Tibial artery (tissue), 4 donors: Measurements from ENCODE around the gene TMCC1.

Source experiments
- DNase-seq, 2 donors: peaks; one replicate each; pipeline ENCODE4 v3.0.0-alpha.2; 2019
- H3K27ac ChIP-seq, 2 donors: fragments of 200-600 bp; sonication (generic) in 1 of 2; 1 replicate in 1 of 2; 2 replicates in 1 of 2; pipeline ENCODE4 v1.5.1; 2018 to 2019; ENCODE audit warnings: mild to moderate bottlenecking in 1 of 2
- H3K27me3 ChIP-seq, 2 donors: fragments of 200-600 bp; sonication (generic) in 1 of 2; one replicate each; pipeline versions ENCODE4 v1.5.1 to v1.6.0; 2016 to 2019
- H3K36me3 ChIP-seq, 3 donors: fragments of 200-600 bp; sonication (generic) in 2 of 3; one replicate each; pipeline ENCODE4 v1.5.1; 2016 to 2019; ENCODE audit warnings: mild to moderate bottlenecking in 2 of 3
- H3K4me1 ChIP-seq, 4 donors: fragments of 200-600 bp; sonication (generic) in 2 of 4; 1 replicate in 3 of 4; 2 replicates in 1 of 4; pipeline ENCODE4 v1.5.1; 2016 to 2019
- H3K4me3 ChIP-seq, 2 donors: fragments of 200-600 bp; sonication (generic) in 1 of 2; 1 replicate in 1 of 2; 2 replicates in 1 of 2; pipeline ENCODE4 v1.5.1; 2018 to 2019; ENCODE audit warnings: mild to moderate bottlenecking in 2 of 2
- H3K9me3 ChIP-seq, 3 donors: fragments of 200-600 bp; sonication (generic) in 1 of 3; one replicate each; pipeline ENCODE4 v1.5.1; 2016 to 2019
- intact Hi-C: fragments of 100-400 bp; cut with DNase I; formaldehyde crosslinking; loops from one replicate; pipeline ENCODE4 v1.15.0; 2023; ENCODE audit warnings: low total_unique reads
- TF ChIP-seq, protein P1 (sequence below), 2 experiments: fragments of 200-600 bp in 1 of 2; fragments of 450-650 bp in 1 of 2; IDR thresholded peaks; one replicate each; pipeline ENCODE4 v1.5.1; 2017 to 2019; ENCODE audit warnings: antibody characterized with exemption in 2 of 2, mild to moderate bottlenecking in 1 of 2, moderate library complexity in 1 of 2

The TMCC1 gene

DNA sequence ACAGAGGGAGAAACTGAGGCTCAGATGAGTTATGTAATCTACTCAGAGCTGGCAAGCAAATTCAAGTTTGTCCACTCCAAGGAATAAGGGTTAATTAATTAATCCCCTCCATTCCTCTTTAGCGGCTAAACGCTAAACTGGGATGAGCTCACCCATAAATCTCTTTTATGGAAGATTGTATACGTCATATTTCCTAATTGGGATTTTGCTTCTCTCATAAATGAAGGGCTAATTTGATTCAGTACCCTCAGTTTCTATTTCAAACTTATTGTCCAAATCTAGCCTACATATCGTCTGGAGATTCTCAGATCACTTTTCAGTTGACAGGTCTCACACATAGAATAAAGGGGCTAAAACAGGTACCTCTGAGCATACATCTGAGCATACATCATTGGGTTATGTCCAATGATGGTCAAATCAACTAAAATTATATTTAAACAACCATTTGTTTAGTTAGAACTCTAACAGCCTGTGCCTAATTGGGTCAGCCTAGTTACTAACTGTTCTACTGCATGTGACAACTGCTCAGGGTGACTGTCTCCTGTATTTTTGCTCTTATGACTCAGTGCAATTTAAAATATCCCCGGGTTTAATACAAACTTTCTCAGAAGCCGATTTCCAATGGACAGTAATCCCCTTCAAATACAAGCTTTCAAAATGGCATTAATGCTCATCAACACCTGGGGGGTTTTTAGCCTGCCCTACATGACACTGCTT is 229.4 kb downstream of the TMCC1 start:
- DNase-seq: no peak
- TF ChIP-seq, protein P1, sequence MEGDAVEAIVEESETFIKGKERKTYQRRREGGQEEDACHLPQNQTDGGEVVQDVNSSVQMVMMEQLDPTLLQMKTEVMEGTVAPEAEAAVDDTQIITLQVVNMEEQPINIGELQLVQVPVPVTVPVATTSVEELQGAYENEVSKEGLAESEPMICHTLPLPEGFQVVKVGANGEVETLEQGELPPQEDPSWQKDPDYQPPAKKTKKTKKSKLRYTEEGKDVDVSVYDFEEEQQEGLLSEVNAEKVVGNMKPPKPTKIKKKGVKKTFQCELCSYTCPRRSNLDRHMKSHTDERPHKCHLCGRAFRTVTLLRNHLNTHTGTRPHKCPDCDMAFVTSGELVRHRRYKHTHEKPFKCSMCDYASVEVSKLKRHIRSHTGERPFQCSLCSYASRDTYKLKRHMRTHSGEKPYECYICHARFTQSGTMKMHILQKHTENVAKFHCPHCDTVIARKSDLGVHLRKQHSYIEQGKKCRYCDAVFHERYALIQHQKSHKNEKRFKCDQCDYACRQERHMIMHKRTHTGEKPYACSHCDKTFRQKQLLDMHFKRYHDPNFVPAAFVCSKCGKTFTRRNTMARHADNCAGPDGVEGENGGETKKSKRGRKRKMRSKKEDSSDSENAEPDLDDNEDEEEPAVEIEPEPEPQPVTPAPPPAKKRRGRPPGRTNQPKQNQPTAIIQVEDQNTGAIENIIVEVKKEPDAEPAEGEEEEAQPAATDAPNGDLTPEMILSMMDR (IDR thresholded peaks at IDR 0.05): no peak
- no peaks in the 10 kb centered on the region for H3K36me3 ChIP-seq
- no peaks in the 10 kb centered on the region for H3K27me3 ChIP-seq
- H3K4me1 ChIP-seq: peaks cover 0 to 39% (median 29%) of the 10 kb centered on the region in 4 donors
- no peak overlapping the region for H3K4me3 ChIP-seq
- intact Hi-C loops: no loop called here
- no peaks in the 10 kb centered on the region for H3K9me3 ChIP-seq
- H3K27ac ChIP-seq: peak overlapping the region in 1 of 2 donors; percentile 26

DNA sequence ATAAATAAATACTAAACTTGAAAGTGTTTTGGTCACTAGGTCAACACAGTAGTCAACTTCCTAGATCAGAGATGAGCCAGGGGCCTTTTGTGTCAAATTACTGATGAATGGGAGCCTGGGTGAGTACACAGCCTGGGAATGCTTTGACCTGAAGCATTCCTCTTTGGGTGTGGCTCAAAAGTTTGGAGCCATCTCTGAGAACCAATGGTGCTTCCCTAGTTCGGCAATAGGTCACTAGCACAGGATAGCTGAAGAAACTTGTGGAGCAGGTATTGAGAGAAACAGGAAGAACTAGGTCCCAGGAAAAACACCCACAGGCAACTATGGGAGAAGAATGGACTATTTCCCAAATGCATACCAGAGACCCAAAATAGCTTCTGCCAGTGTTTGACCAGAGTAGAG is 230.5 kb downstream of the TMCC1 start:
- Histone ChIP-seq H3K36me3 (no peaks in the 10 kb centered on the region), H3K4me1 (peaks cover 0 to 44% (median 34%) of the 10 kb centered on the region in 4 donors), H3K9me3 (no peaks in the 10 kb centered on the region), H3K4me3 (no peak overlapping the region), H3K27ac (no peak overlapping the region), H3K27me3 (no peaks in the 10 kb centered on the region)
- no peak for DNase-seq
- intact Hi-C loops: no loop called here
- TF ChIP-seq, protein P1 (IDR thresholded peaks at IDR 0.05): no peak

DNA sequence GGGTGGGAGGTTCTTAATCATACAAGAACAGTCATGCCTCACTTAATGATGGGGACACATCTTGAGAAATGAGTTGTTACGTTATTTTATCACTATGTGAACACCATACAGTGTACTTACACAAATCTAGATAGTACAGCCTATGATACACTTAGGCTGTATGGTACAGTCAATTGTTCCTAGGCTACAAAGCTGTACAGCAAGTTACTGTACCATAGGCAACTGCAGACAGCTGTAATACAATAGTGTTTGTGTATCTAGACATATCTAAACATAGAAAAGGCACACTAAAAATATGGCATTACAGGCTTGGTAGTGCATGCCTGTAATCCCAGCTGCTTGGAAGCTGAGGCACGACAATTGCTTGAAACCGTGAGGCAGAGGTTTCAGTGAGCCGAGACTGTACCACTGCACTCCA is 231.3 kb downstream of the TMCC1 start:
- Histone ChIP-seq H3K27ac (no peak overlapping the region), H3K36me3 (no peaks in the 10 kb centered on the region), H3K4me1 (peaks cover 0 to 49% (median 38%) of the 10 kb centered on the region in 4 donors), H3K27me3 (no peaks in the 10 kb centered on the region), H3K4me3 (no peak overlapping the region), H3K9me3 (no peaks in the 10 kb centered on the region)
- no peak for DNase-seq
- TF ChIP-seq, protein P1 (IDR thresholded peaks at IDR 0.05): no peak
- intact Hi-C loops: no loop called here

DNA sequence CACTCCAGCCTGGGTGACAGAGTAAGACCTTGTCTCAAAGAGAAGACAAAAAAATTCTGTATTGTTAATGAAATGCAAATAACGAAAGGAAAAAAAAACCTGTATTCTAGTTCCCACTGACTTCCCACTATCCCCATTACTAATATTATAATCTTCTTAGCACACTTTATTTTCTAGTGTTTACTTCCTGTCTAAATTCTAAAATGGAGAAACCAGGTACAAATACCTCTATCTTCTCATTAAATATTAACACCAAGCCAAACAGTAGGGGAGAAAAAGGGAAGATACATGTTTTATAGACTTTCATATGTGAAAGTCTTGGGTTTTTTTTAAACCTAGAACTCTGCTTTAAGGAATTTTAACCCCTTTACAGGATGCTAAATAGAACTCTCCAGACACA is 231.7 kb downstream of the TMCC1 start:
- H3K4me3 ChIP-seq: no peak overlapping the region
- H3K27me3 ChIP-seq: no peaks in the 10 kb centered on the region
- no peaks in the 10 kb centered on the region for H3K36me3 ChIP-seq
- H3K9me3 ChIP-seq: no peaks in the 10 kb centered on the region
- no peak overlapping the region for H3K27ac ChIP-seq
- peaks cover 0 to 53% (median 39%) of the 10 kb centered on the region in 4 donors for H3K4me1 ChIP-seq
- TF ChIP-seq, protein P1 (IDR thresholded peaks at IDR 0.05): no peak
- no peak for DNase-seq
- intact Hi-C loops: no loop called here

DNA sequence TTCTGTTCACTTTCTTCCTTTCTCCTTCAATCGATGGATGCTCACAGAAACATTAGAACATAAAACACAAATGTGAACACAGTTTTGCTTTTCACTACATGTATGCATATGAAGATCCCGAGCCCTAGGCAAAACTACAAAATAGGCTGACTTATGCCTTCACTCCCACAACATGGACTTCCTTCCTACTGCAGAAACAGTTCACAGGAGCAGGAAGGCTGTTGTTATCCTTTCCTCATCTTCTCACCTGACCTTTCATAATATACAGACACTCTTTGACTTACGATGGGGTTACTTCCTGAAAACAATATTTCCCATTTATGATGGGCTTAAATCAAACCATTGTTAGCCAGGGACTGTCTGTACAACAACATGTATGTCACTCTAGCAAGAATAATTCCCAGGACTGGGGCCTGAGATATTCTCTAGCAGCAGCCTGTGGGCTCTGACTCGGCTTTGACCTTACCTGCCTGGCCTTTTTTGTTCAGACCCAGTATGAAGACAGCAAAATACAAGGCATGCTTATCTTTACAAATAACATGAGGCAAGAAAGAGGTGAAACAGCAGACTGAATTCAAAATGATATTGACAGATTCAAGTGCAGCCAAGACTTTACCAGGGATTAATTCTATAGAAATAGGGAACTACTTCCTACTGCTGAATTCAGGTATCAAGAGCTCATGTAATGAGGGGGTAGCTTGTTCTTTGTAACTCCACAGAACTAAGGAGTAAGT is 235.2 kb downstream of the TMCC1 start:
- Histone ChIP-seq H3K36me3 (peaks cover 0 to 10% (median 0%) of the 10 kb centered on the region in 3 donors), H3K27me3 (no peaks in the 10 kb centered on the region), H3K4me1 (peaks cover 0 to 32% (median 18%) of the 10 kb centered on the region in 4 donors), H3K27ac (peak overlapping the region in 1 of 2 donors; percentile 5), H3K4me3 (no peak overlapping the region), H3K9me3 (no peaks in the 10 kb centered on the region)
- no peak for DNase-seq
- intact Hi-C loops: no loop called here
- TF ChIP-seq, protein P1 (IDR thresholded peaks at IDR 0.05): no peak
